ENCODE results near the gene BMP7. TPM values are rescaled to one million over a fixed set of nuclear protein-coding genes. Genes with fewer than 3 reads are reported as not detected.

BMP7 gene
- total and polyA plus RNA-seq, 2 experiments from 2014 or later: 15.9 to 22.8 TPM

DNA sequence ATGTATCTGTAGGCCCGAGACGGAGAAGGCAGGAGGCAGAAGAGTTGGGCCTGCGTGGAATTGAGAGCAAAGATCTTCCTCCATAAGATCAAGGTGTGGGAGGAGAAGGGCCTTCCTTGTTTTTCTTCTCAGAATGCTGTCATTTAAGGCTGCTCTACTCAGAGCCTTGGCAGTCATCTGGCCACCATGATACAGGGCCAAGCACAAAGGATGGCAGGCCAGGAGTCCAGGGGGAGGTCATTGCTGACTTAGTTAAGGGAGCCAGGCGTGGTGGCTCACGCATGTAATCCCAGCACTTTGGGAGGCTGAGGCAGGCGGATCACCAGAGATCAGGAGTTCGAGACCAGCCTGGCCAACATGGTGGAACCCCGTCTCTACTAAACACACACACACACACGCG is 137.1 kb downstream of the BMP7 start:
- H3K36me3 ChIP-seq (ENCODE audit: insufficient read depth): no peaks in the 10 kb centered on the region
- H3K4me2 ChIP-seq: no peak overlapping the region
- no peaks in the 10 kb centered on the region for H4K20me1 ChIP-seq (replicated peaks; ENCODE audit: insufficient read depth)
- H3K9me2 ChIP-seq (ENCODE audit: insufficient read depth): no peaks in the 10 kb centered on the region; the same call in 1 of the 2 replicates
- H3K4me3 Mint-ChIP-seq: no peak overlapping the region
- ATAC-seq (no peak), DNase-seq (ENCODE audit: low spot score) (no peak)
- H3K27ac ChIP-seq (ENCODE audit: low read depth): no peak overlapping the region
- H3K36me3 Mint-ChIP-seq (ENCODE audit: low read depth): no peaks in the 10 kb centered on the region
- H3K79me2 ChIP-seq (replicated peaks; ENCODE audit: insufficient read depth): no peaks in the 10 kb centered on the region
- no peaks in the 10 kb centered on the region for H3F3A ChIP-seq (replicated peaks; ENCODE audit: low read depth)
- TF ChIP-seq, protein P1, sequence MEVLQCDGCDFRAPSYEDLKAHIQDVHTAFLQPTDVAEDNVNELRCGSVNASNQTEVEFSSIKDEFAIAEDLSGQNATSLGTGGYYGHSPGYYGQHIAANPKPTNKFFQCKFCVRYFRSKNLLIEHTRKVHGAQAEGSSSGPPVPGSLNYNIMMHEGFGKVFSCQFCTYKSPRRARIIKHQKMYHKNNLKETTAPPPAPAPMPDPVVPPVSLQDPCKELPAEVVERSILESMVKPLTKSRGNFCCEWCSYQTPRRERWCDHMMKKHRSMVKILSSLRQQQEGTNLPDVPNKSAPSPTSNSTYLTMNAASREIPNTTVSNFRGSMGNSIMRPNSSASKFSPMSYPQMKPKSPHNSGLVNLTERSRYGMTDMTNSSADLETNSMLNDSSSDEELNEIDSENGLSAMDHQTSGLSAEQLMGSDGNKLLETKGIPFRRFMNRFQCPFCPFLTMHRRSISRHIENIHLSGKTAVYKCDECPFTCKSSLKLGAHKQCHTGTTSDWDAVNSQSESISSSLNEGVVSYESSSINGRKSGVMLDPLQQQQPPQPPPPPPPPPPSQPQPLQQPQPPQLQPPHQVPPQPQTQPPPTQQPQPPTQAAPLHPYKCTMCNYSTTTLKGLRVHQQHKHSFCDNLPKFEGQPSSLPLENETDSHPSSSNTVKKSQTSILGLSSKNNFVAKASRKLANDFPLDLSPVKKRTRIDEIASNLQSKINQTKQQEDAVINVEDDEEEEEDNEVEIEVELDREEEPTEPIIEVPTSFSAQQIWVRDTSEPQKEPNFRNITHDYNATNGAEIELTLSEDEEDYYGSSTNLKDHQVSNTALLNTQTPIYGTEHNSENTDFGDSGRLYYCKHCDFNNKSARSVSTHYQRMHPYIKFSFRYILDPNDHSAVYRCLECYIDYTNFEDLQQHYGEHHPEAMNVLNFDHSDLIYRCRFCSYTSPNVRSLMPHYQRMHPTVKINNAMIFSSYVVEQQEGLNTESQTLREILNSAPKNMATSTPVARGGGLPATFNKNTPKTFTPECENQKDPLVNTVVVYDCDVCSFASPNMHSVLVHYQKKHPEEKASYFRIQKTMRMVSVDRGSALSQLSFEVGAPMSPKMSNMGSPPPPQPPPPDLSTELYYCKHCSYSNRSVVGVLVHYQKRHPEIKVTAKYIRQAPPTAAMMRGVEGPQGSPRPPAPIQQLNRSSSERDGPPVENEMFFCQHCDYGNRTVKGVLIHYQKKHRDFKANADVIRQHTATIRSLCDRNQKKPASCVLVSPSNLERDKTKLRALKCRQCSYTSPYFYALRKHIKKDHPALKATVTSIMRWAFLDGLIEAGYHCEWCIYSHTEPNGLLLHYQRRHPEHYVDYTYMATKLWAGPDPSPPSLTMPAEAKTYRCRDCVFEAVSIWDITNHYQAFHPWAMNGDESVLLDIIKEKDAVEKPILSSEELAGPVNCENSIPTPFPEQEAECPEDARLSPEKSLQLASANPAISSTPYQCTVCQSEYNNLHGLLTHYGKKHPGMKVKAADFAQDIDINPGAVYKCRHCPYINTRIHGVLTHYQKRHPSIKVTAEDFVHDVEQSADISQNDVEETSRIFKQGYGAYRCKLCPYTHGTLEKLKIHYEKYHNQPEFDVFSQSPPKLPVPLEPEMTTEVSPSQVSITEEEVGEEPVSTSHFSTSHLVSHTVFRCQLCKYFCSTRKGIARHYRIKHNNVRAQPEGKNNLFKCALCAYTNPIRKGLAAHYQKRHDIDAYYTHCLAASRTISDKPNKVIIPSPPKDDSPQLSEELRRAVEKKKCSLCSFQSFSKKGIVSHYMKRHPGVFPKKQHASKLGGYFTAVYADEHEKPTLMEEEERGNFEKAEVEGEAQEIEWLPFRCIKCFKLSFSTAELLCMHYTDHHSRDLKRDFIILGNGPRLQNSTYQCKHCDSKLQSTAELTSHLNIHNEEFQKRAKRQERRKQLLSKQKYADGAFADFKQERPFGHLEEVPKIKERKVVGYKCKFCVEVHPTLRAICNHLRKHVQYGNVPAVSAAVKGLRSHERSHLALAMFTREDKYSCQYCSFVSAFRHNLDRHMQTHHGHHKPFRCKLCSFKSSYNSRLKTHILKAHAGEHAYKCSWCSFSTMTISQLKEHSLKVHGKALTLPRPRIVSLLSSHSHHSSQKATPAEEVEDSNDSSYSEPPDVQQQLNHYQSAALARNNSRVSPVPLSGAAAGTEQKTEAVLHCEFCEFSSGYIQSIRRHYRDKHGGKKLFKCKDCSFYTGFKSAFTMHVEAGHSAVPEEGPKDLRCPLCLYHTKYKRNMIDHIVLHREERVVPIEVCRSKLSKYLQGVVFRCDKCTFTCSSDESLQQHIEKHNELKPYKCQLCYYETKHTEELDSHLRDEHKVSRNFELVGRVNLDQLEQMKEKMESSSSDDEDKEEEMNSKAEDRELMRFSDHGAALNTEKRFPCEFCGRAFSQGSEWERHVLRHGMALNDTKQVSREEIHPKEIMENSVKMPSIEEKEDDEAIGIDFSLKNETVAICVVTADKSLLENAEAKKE (CRISPR knock-in tag; IDR thresholded peaks at IDR 0.05): no peak
- TF ChIP-seq ZNF331 (CRISPR knock-in tag; IDR thresholded peaks at IDR 0.05; ENCODE audit: low read depth) (no peak), POLR2AphosphoS5 (IDR thresholded peaks at IDR 0.05; ENCODE audit: low read depth) (no peak), EZH2 (IDR thresholded peaks at IDR 0.05; ENCODE audit: low read depth, unreplicated experiment) (no peak), CREB1 (CRISPR knock-in tag; IDR thresholded peaks at IDR 0.05; ENCODE audit: low read depth) (no peak), ZNF114 (CRISPR knock-in tag; IDR thresholded peaks at IDR 0.05) (no peak), EZH2phosphoT487 (IDR thresholded peaks at IDR 0.05; ENCODE audit: unreplicated experiment) (no peak), NANOG (IDR thresholded peaks at IDR 0.05; ENCODE audit: borderline replicate concordance) (no peak), JUNB (IDR thresholded peaks at IDR 0.05; ENCODE audit: unreplicated experiment) (no peak), STAT1 (IDR thresholded peaks at IDR 0.05; ENCODE audit: unreplicated experiment) (no peak)
- TF ChIP-seq, protein P2, sequence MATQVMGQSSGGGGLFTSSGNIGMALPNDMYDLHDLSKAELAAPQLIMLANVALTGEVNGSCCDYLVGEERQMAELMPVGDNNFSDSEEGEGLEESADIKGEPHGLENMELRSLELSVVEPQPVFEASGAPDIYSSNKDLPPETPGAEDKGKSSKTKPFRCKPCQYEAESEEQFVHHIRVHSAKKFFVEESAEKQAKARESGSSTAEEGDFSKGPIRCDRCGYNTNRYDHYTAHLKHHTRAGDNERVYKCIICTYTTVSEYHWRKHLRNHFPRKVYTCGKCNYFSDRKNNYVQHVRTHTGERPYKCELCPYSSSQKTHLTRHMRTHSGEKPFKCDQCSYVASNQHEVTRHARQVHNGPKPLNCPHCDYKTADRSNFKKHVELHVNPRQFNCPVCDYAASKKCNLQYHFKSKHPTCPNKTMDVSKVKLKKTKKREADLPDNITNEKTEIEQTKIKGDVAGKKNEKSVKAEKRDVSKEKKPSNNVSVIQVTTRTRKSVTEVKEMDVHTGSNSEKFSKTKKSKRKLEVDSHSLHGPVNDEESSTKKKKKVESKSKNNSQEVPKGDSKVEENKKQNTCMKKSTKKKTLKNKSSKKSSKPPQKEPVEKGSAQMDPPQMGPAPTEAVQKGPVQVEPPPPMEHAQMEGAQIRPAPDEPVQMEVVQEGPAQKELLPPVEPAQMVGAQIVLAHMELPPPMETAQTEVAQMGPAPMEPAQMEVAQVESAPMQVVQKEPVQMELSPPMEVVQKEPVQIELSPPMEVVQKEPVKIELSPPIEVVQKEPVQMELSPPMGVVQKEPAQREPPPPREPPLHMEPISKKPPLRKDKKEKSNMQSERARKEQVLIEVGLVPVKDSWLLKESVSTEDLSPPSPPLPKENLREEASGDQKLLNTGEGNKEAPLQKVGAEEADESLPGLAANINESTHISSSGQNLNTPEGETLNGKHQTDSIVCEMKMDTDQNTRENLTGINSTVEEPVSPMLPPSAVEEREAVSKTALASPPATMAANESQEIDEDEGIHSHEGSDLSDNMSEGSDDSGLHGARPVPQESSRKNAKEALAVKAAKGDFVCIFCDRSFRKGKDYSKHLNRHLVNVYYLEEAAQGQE (IDR thresholded peaks at IDR 0.05; ENCODE audit: unreplicated experiment): no peak
- TF ChIP-seq, protein P3, sequence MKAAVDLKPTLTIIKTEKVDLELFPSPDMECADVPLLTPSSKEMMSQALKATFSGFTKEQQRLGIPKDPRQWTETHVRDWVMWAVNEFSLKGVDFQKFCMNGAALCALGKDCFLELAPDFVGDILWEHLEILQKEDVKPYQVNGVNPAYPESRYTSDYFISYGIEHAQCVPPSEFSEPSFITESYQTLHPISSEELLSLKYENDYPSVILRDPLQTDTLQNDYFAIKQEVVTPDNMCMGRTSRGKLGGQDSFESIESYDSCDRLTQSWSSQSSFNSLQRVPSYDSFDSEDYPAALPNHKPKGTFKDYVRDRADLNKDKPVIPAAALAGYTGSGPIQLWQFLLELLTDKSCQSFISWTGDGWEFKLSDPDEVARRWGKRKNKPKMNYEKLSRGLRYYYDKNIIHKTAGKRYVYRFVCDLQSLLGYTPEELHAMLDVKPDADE (IDR thresholded peaks at IDR 0.05): no peak
- TF ChIP-seq, protein P4, sequence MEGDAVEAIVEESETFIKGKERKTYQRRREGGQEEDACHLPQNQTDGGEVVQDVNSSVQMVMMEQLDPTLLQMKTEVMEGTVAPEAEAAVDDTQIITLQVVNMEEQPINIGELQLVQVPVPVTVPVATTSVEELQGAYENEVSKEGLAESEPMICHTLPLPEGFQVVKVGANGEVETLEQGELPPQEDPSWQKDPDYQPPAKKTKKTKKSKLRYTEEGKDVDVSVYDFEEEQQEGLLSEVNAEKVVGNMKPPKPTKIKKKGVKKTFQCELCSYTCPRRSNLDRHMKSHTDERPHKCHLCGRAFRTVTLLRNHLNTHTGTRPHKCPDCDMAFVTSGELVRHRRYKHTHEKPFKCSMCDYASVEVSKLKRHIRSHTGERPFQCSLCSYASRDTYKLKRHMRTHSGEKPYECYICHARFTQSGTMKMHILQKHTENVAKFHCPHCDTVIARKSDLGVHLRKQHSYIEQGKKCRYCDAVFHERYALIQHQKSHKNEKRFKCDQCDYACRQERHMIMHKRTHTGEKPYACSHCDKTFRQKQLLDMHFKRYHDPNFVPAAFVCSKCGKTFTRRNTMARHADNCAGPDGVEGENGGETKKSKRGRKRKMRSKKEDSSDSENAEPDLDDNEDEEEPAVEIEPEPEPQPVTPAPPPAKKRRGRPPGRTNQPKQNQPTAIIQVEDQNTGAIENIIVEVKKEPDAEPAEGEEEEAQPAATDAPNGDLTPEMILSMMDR (conservative IDR thresholded peaks at IDR 0.05; ENCODE audit: low read depth in 2 of 2): no peak
- H3K27me3 ChIP-seq (ENCODE audit: insufficient read depth): no peaks in the 10 kb centered on the region
- H2AFZ ChIP-seq: no peak overlapping the region
- H3K27ac Mint-ChIP-seq: no peak overlapping the region
- peaks cover 17% of the 10 kb centered on the region for H3K4me1 Mint-ChIP-seq
- H3K27me3 Mint-ChIP-seq (ENCODE audit: insufficient read depth, low read depth, poor library complexity): peaks cover 14% of the 10 kb centered on the region
- peaks cover 6% of the 10 kb centered on the region for H3K4me1 ChIP-seq (ENCODE audit: insufficient read depth)
- H3K9me3 Mint-ChIP-seq: peaks cover 2% of the 10 kb centered on the region; the same call in 2 of the 3 replicates
- no peak overlapping the region for H3K4me3 ChIP-seq

Data from GM23338 (cell line).